DOHH2 (cell line): ENCODE results near the gene ERI2.

ENCODE experiments used
- H3F3A ChIP-seq: fragments of 200-600 bp; sonication (generic), shearing (Covaris generic); 2 replicates; pipeline ENCODE4 v1.6.0; 2016; ENCODE audit warnings: antibody characterized with exemption, mild to moderate bottlenecking; ENCODE audit not compliant: control insufficient read depth, insufficient read depth
- H3K27ac ChIP-seq: fragments of 200-600 bp; sonication (generic); 2 replicates; pipeline ENCODE4 v1.5.1; 2014; ENCODE audit warnings: low read depth, mild to moderate bottlenecking, low read length, moderate library complexity
- H3K27me3 ChIP-seq: fragments of 200-600 bp; sonication (generic); 2 replicates; pipeline ENCODE4 v1.6.1; 2014; ENCODE audit warnings: mild to moderate bottlenecking, low read length, mixed read lengths; ENCODE audit not compliant: control insufficient read depth
- H3K36me3 ChIP-seq: fragments of 200-600 bp; sonication (generic); 2 replicates; pipeline ENCODE4 v1.6.1; 2014; ENCODE audit warnings: mild to moderate bottlenecking, low read length, moderate library complexity, mixed read lengths; ENCODE audit not compliant: control insufficient read depth
- H3K4me1 ChIP-seq: fragments of 200-600 bp; sonication (generic); 2 replicates; pipeline ENCODE4 v1.6.1; 2014; ENCODE audit warnings: mild to moderate bottlenecking, low read length, mixed read lengths; ENCODE audit not compliant: control insufficient read depth
- H3K4me2 ChIP-seq: fragments of 200-600 bp; sonication (generic); 2 replicates; pipeline ENCODE4 v1.6.0; 2014; ENCODE audit warnings: mild to moderate bottlenecking, low read length, moderate library complexity
- H3K4me3 ChIP-seq: fragments of 200-600 bp; sonication (generic); 2 replicates; pipeline ENCODE4 v1.5.1; 2014; ENCODE audit warnings: mild to moderate bottlenecking, low read length, mixed read lengths
- H3K79me2 ChIP-seq: fragments of 200-600 bp; sonication (generic); 2 replicates; pipeline ENCODE4 v1.6.1; 2014; ENCODE audit warnings: mild to moderate bottlenecking, low read length, mixed read lengths; ENCODE audit not compliant: control insufficient read depth
- H3K9me2 ChIP-seq: fragments of 200-600 bp; sonication (generic); replicated peaks from 2 replicates; pipeline ENCODE4 v1.6.1; 2014; ENCODE audit warnings: mild to moderate bottlenecking, low read length, mixed read lengths; ENCODE audit not compliant: control insufficient read depth
- H3K9me3 ChIP-seq: fragments of 200-600 bp; sonication (generic); 2 replicates; pipeline ENCODE4 v1.6.1; 2014; ENCODE audit warnings: antibody characterized with exemption, low read length, mixed read lengths; ENCODE audit not compliant: control insufficient read depth, insufficient read depth
- H4K20me1 ChIP-seq: fragments of 200-600 bp; sonication (generic); 2 replicates; pipeline ENCODE4 v1.6.0; 2014; ENCODE audit warnings: low read depth, mild to moderate bottlenecking, antibody characterized with exemption, low read length, moderate library complexity; ENCODE audit not compliant: control insufficient read depth, insufficient read depth
- CTCF ChIP-seq: fragments of 200-600 bp; sonication (generic); IDR thresholded peaks from one replicate; pipeline ENCODE4 v1.5.1; 2014; ENCODE audit warnings: antibody characterized with exemption, mild to moderate bottlenecking, low read depth, low read length; ENCODE audit not compliant: poor library complexity, severe bottlenecking
- EZH2phosphoT487 ChIP-seq: fragments of 200-600 bp; sonication (generic); IDR thresholded peaks from 2 replicates; pipeline ENCODE4 v1.6.1; 2017; ENCODE audit warnings: borderline replicate concordance, mild to moderate bottlenecking, antibody characterized with exemption, low read length, moderate library complexity, mixed read lengths

Gene ERI2

GRCh38 chr16:20853143-20853542, 46.9 kb upstream of the ERI2 start:
- Histone ChIP-seq H3K27ac (no peak overlapping the region), H3K9me3 (no peaks in the 10 kb centered on the region), H3K79me2 (no peaks in the 10 kb centered on the region), H3K4me1 (no peaks in the 10 kb centered on the region), H3K9me2 (no peaks in the 10 kb centered on the region), H3K4me2 (no peak overlapping the region), H3F3A (no peaks in the 10 kb centered on the region), H4K20me1 (no peaks in the 10 kb centered on the region), H3K4me3 (no peak overlapping the region), H3K27me3 (no peaks in the 10 kb centered on the region), H3K36me3 (no peaks in the 10 kb centered on the region; the same call in 1 of the 2 replicates)
- no peak for TF ChIP-seq CTCF
- TF ChIP-seq EZH2phosphoT487, result no peak

DNA sequence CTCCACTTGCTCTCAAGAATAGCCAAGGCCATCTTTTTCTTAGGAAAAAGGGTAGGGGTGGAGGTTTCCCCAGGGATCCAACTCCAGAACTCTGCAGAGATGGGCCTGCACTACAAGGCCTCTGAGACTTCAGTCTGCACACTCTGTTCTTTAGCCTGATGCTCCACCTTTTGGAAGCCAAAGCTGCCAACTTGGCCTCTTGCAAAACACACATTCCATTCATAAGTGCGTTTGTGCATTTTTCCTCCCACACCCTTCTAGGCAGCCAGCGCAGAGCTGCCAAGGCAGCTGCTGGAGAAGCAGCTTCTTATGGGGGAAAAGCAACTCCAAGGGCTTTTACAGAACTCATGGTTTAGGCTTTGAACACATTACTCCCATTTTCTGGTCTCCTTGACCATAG, 45.3 kb upstream of the ERI2 start:
- H4K20me1 ChIP-seq, result no peaks in the 10 kb centered on the region
- H3K4me2 ChIP-seq, result no peak overlapping the region
- no peaks in the 10 kb centered on the region for H3F3A ChIP-seq
- no peak for TF ChIP-seq EZH2phosphoT487
- no peak for TF ChIP-seq CTCF
- H3K4me1 ChIP-seq, result no peaks in the 10 kb centered on the region
- H3K9me2 ChIP-seq, result no peaks in the 10 kb centered on the region
- no peak overlapping the region for H3K4me3 ChIP-seq
- no peaks in the 10 kb centered on the region for H3K79me2 ChIP-seq
- no peak overlapping the region for H3K27ac ChIP-seq
- H3K27me3 ChIP-seq, result no peaks in the 10 kb centered on the region
- no peaks in the 10 kb centered on the region; the same call in 1 of the 2 replicates for H3K36me3 ChIP-seq
- H3K9me3 ChIP-seq, result no peaks in the 10 kb centered on the region

GRCh38 chr16:20850981-20851380, 44.7 kb upstream of the ERI2 start:
- H3K36me3 ChIP-seq, result no peaks in the 10 kb centered on the region; the same call in 1 of the 2 replicates
- H3F3A ChIP-seq, result no peaks in the 10 kb centered on the region
- H3K4me2 ChIP-seq, result no peak overlapping the region
- no peaks in the 10 kb centered on the region for H3K9me3 ChIP-seq
- H3K4me1 ChIP-seq, result no peaks in the 10 kb centered on the region
- no peak overlapping the region for H3K4me3 ChIP-seq
- no peaks in the 10 kb centered on the region for H4K20me1 ChIP-seq
- no peaks in the 10 kb centered on the region for H3K27me3 ChIP-seq
- no peak overlapping the region for H3K27ac ChIP-seq
- TF ChIP-seq EZH2phosphoT487, result no peak
- no peak for TF ChIP-seq CTCF
- H3K9me2 ChIP-seq, result no peaks in the 10 kb centered on the region
- H3K79me2 ChIP-seq, result no peaks in the 10 kb centered on the region
